22Rv1 (cell line): Measurements from ENCODE around the gene RXFP1.

Experiments used
- CTCF ChIP-seq: fragments of 450-650 bp; IDR thresholded peaks from 2 replicates; pipeline ENCODE4 v1.5.1; 2017; ENCODE audit warnings: mild to moderate bottlenecking
- ZFX ChIP-seq: fragments of 450-650 bp; IDR thresholded peaks from 2 replicates; pipeline ENCODE4 v1.6.1; 2017; ENCODE audit warnings: antibody characterized with exemption, borderline replicate concordance

DNA sequence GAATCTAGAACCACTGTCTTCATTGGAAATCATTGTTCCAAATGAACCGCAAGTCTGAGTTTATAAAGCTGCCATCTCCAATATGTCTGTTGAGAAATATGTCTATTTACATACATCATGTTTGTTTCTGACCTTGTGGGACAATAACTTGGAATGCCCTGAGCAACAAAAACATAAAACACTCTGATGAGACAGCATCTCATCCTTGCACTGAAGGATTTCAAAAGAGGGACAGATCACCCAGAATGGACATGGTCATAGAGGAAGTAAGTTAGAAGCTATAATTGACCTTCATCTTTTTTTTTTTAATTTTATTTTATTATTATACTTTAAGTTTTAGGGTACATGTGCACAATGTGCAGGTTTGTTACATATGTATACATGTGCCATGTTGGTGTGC is 22.5 kb downstream of the RXFP1 start:
- no peak for TF ChIP-seq CTCF
- no peak for TF ChIP-seq ZFX
